Measurements from ENCODE around the gene EFHD1. TPM values are rescaled to one million over a fixed set of nuclear protein-coding genes. Genes with fewer than 3 reads are reported as not detected.

The EFHD1 gene
- 5.9 TPM for total RNA-seq

GRCh38 chr2:232633413-232634205 is at the start of gene EFHD1:
Gene EFHD1 (plus strand): TSS chr2:232633604. CDS start chr2:232633705, 101 bp downstream.

GRCh38 chr2:232697059-232697806 is 63.8 kb downstream of the EFHD1 start, which contains the start of gene GIGYF2:
Gene GIGYF2 (plus strand): TSS chr2:232697331. CDS start chr2:232735198, 37,867 bp downstream.

Other genes starting within 250 kb of the EFHD1 start
- not detected for gene ALPG, start 226.8 kb upstream of the EFHD1 start, total RNA-seq
- gene ALPI, start 177.5 kb upstream of the EFHD1 start, total RNA-seq = not detected
- gene ECEL1, start 145.8 kb upstream of the EFHD1 start, total RNA-seq = 19.0 TPM
- gene PRSS56, start 113.2 kb upstream of the EFHD1 start, total RNA-seq = 9.6 TPM
- 3.9 TPM for gene CHRND, start 107.4 kb upstream of the EFHD1 start, total RNA-seq
- 2.0 TPM for gene CHRNG, start 93.9 kb upstream of the EFHD1 start, total RNA-seq
- gene TIGD1, start 83.0 kb upstream of the EFHD1 start, total RNA-seq = 9.6 TPM
- 46.7 TPM for gene EIF4E2, start 82.9 kb upstream of the EFHD1 start, total RNA-seq
- 168 TPM for gene GIGYF2, start 63.7 kb downstream of the EFHD1 start, total RNA-seq
- gene KCNJ13, start 143.0 kb downstream of the EFHD1 start, total RNA-seq = 8.2 TPM
- 0.55 TPM for gene SNORC, start 236.7 kb downstream of the EFHD1 start, total RNA-seq

All from camera-type eye (tissue), 1 donor.